ENCODE measurements around the gene FAM8A1. TPM values are rescaled to one million over a fixed set of nuclear protein-coding genes. Genes with fewer than 3 reads are reported as not detected.

Gene FAM8A1
- total RNA-seq, 1 experiment from 2014 or later = 13.4 TPM

GRCh38 chr6:17640477-17640917 is 40.4 kb downstream of the FAM8A1 start:
- Histone ChIP-seq H3K79me2 (ENCODE audit: insufficient read depth, low read length) (peaks cover 65% of the 10 kb centered on the region), H2AFZ (ENCODE audit: low read depth, low read length, poor library complexity, severe bottlenecking) (no peak overlapping the region), H3K9me3 (ENCODE audit: control insufficient read depth in 1 of 2, insufficient read depth in 1 of 2, low read depth in 1 of 2, low read length in 2 of 2) (no peaks in the 10 kb centered on the region), H3K36me3 (ENCODE audit: control insufficient read depth in 1 of 2, insufficient read depth in 2 of 2, low read length in 2 of 2) (peaks cover 28 to 55% of the 10 kb centered on the region in 2 experiments), H3K27ac (ENCODE audit: low read depth, low read length) (no peak overlapping the region), H3K9me2 (ENCODE audit: insufficient read depth) (no peaks in the 10 kb centered on the region), H4K20me1 (ENCODE audit: insufficient read depth) (peaks cover 10% of the 10 kb centered on the region; the same call in 1 of the 2 replicates), H3K4me3 (replicated peaks in 1 of 2; ENCODE audit: low read depth in 1 of 2, low read length in 2 of 2) (no peak overlapping the region), H3K4me1 (ENCODE audit: control insufficient read depth in 1 of 2, insufficient read depth in 2 of 2, low read length in 2 of 2) (no peaks in the 10 kb centered on the region), H3K4me2 (ENCODE audit: low read length) (no peak overlapping the region), H3K27me3 (ENCODE audit: insufficient read depth, low read length) (no peaks in the 10 kb centered on the region), H3K9ac (ENCODE audit: low read length) (no peak overlapping the region)
- no TSS peak for BruUV-seq (replicated peaks)
- POLR2A ChIA-PET = no interaction called here
- RAD21 ChIA-PET (ENCODE audit: low non-redundant PET in 1 of 2, low total read pairs in 2 of 2, uncharacterized antibody in 2 of 2, unreplicated experiment in 2 of 2) = no interaction called here
- TF ChIP-seq SIN3A (IDR thresholded peaks at IDR 0.05; ENCODE audit: low read depth) = no peak
- no peak for TF ChIP-seq YY1 (IDR thresholded peaks at IDR 0.05; ENCODE audit: extremely low read depth, insufficient replicate concordance, low read depth, low read length)
- no peak for TF ChIP-seq CTCF (IDR thresholded peaks at IDR 0.05 in 2 of 3, conservative IDR thresholded peaks at IDR 0.05 in 1 of 3; ENCODE audit: borderline replicate concordance in 1 of 3, insufficient read depth in 1 of 3, low read depth in 2 of 3, low read length in 2 of 3)
- TF ChIP-seq SP1 (IDR thresholded peaks at IDR 0.05; ENCODE audit: low read depth) = no peak
- TF ChIP-seq MAX (IDR thresholded peaks at IDR 0.05) = no peak
- no peak for TF ChIP-seq ZFX (IDR thresholded peaks at IDR 0.05)
- no peak for TF ChIP-seq SRF (IDR thresholded peaks at IDR 0.05; ENCODE audit: low read depth)
- no peak for TF ChIP-seq CBX3 (IDR thresholded peaks at IDR 0.05; ENCODE audit: low read depth)
- TF ChIP-seq EZH2phosphoT487 (IDR thresholded peaks at IDR 0.05; ENCODE audit: borderline replicate concordance) = no peak
- TF ChIP-seq ZNF274 (IDR thresholded peaks at IDR 0.05; ENCODE audit: low read depth, low read length) = no peak
- no peak for TF ChIP-seq POLR2A (IDR thresholded peaks at IDR 0.05; ENCODE audit: borderline replicate concordance, extremely low read depth, insufficient read depth, insufficient read length)
- no peak for TF ChIP-seq CEBPB (IDR thresholded peaks at IDR 0.05; ENCODE audit: low read depth)
- TF ChIP-seq RAD21 (IDR thresholded peaks at IDR 0.05; ENCODE audit: low read depth) = no peak
- intact Hi-C loops (cut with micrococcal nuclease) = no loop called here
- CTCF ChIA-PET = no interaction called here
- ATAC-seq (no peak), DNase-seq (ENCODE audit: low read depth, low spot score) (no peak)

Measured in HCT116 (cell line).